ENCODE measurements around the gene ADARB2.

ADARB2 gene

GRCh38 chr10:1684991-1685390, 52.3 kb downstream of the ADARB2 start:
- no peak for DNase-seq

GRCh38 chr10:1683649-1684048, 53.7 kb downstream of the ADARB2 start:
- DNase-seq = no peak

DNA sequence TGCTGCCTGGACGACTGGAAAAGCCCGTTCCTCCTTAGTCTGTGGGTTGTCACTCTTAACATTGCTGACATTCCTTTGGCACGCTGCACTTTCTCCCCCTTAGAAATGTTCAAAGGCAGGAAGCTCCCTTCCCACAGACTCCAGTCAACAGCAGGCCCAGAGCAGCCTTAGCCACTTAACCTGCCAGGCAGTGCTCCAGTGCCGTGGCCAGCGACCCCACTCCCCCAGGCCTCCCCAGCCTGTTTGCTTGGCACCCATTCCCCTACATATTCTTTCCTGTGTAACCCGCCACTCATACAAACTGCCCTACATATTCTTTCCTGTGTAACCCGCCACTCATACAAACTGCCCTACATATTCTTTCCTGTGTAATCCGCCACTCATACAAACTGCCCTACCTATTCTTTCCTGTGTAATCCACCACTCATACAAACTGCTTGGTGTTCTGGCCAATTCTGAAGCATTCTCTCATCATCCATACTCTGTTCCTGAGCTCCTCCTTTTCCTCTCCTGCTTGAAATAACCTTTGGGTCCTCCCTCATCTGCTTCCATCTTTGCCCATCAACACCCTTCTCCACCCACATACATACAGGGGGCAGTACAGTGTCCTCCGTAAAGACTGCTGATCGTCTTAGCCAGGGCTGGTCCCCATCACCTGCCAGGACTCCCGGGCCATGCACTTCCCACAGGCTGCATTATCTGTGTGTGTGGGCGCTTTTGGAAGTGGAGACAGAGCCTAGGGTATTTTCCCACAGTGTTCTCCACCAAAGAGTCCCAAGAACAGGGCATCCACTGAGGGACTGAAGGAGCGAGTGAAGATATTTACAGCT, 57.3 kb downstream of the ADARB2 start:
- DNase-seq = no peak

GRCh38 chr10:1678084-1678483, 59.2 kb downstream of the ADARB2 start:
- DNase-seq = no peak

DNA sequence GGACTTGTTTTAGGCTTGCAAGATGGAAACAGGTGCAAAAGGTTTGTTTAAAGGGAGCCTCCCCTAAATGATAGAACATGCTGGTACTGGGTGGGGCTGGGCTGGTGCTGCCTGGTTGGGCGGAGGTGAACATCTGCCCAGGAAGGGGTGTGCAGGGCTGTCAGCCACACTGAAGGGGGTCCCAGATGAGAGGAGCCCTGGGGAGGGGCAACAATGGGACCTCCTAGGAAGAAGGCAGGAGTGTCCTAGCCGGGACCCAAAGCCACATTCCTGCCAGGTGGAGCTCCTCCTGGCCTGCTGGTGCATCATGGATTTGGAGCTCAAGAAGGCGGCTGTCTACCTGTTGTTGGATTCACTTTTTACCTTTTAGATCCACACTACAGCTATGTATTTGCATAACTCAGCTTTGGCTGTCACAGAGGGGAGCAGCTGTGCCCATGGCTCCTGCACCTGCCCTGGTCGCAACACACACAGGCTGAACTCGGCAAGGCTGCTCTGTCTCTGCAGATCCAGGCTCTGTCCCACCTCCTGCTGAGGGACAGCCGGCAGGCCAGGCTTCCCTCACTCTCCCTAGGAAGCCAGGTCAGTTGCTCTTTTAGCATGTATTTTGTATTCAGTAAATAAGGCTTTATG, 59.9 kb downstream of the ADARB2 start:
- DNase-seq = no peak

- no peak for DNase-seq
These were observed 62.8 kb downstream of the ADARB2 start for GRCh38 chr10:1674501-1674900.

- DNase-seq = no peak
These were observed 63.6 kb downstream of the ADARB2 start for GRCh38 chr10:1673568-1674345.

- DNase-seq = no peak
These were observed 65.1 kb downstream of the ADARB2 start for GRCh38 chr10:1672001-1672781.

DNA sequence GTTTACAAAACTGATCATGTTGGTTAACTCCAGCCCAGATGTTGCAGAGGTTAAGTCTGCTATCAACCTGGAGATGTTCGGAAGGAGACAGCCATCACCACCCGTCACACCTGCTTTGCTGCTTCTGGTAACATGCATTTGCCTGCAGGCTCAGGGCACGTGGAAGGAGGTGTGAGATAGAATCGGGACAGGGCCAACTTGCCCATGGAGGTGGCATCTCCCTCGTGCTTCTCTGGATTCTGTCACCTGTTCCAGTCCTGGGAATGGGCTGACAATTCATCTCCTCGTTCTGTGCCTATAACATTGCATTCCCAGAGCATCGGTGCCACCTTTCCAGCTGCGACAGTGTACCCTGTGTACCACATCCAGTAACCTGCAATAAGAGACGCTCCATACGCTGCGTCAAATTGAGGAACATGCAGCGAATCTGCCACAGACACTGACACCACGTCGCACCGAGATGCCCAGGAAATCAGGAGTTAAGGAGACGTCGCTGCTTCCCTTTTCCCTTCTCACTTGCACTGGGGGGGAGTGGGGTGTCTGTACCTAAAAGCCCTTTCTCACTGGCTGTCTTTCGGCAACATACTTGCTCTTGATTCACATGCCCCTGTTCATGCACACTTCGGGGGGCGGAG, 65.8 kb downstream of the ADARB2 start:
- no peak for DNase-seq

DNA sequence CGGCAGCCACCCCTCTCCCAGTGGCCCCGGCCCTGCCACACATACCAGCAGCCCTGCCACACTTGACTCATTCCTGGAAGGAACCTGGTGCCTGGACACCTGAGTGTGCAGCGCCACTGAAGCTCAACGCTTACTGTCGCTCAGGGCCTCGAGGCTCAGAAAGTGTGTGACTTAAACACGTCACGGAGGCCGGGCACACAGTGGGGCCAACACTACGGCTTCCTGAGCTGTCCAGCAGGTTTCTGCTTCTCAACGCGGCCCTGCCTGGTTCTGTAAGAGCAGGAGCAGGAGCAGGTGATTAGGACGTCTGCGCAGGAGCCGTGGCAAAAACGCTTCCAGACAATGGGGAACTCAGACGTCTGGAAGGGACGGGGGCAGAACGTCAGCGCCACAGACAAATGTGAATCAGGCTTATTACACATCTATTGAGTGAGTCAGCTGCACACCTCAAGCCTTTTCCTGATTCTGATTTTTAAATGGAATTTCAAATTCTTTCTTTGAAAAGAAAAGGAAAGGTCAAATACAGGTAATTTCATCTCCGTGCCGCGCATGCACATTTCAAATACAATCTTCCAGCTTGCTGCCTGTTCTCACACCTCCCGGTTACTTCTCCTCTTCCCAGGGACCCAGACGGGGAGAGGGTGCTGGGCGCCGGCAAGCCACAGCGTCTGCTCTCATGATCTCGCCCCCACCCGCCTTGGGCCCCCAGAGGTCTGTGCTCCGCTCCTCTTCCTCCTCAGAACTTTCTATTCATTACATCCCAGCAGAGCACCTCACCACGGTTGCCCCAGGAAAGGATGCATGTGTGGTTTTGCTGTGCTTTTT, 66.6 kb downstream of the ADARB2 start:
- DNase-seq = no peak

- no peak for DNase-seq
These were observed 67.9 kb downstream of the ADARB2 start for GRCh38 chr10:1669433-1669832.

- DNase-seq = no peak
These were observed 68.9 kb downstream of the ADARB2 start for GRCh38 chr10:1668399-1668798.

GRCh38 chr10:1667392-1667791, 69.9 kb downstream of the ADARB2 start:
- DNase-seq = no peak

DNA sequence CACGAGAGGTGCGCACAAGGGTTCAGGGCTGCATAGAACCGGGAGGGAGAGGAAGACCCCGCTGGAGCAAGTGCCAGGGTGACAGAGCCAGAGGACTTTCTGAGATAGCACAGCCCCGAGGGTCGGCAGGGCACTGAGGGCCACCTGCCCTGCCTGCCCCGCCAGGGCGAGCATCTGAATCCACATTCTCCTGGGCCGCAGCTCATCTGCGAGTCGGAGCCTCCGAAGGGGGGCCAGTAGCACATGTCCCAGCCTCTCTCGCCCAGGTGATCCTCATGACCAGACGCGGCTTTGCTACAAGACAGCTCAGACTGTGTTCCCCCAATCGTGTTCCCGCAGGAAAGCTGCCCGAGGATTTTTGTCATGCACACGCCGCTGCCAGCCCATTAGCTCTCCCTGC, 71.2 kb downstream of the ADARB2 start:
- no peak for DNase-seq

DNA sequence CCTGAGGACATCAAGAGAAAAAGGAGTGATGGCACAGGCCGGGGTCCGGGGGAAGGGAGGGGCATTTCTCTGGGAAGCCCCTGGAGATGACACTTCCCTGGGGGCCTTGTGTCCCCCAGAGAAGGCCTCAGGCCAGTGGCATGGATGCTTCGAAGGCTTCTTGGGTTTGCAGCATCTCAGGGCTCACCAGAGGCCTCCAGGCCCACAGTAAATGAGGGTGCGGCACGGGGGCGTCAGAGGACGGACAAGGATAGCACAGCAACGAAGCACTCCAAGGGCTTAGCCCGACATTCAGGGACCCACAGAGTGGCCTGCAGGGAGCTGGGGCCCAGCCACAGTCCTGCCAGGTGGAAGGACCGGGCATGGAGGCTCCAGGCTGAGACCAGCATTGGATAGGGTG, 71.6 kb downstream of the ADARB2 start:
- DNase-seq = no peak

- no peak for DNase-seq
These were observed 72.2 kb downstream of the ADARB2 start for GRCh38 chr10:1665021-1665661.

GRCh38 chr10:1664333-1664964, 72.9 kb downstream of the ADARB2 start:
- DNase-seq = no peak

DNA sequence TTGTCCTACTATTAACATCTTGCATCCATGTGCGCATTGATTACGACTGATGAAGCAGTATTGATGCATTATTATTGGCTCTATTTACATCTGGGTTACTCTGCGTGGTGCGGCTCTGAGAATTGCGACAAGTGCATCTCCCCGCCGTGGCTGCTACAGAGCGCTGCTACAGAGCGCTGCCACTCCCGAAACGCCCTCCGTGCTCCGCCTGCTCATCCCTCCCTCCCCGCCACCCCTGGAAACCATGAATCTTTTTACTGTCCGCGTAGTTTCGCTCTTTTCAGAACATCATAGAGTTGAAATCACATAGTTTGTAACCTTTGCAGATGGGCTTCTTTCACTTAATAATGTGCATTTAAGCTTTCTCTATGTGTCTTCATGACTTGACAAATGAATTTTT, 74.1 kb downstream of the ADARB2 start:
- no peak for DNase-seq

DNA sequence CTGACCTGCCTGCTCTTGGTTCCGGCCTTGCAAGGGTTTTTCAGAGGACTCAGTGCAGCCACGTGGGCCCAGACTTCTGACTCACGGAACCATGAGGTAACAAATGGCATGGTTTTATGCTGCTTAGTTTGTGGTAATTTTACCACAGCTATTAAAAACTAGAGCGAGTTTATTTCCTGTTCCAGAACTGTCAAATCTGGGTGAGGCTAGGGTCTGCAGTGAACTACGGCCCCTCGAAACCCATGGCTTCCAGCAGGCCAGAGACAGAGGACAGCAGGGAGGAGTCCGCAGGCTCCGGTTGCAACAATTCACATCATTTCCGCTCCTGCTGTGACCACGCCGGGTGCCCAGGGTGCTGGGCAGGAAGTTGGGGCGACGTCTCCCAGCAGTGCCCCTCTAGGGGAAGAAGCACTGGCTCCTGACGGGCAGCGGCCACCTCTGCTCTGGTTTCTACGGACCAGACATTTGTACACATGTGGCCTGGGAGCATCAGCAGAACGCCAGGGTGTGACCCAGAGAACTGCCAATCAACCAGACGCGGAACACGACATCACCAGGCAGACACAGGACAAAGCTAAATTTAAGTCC, 74.8 kb downstream of the ADARB2 start:
- no peak for DNase-seq

GRCh38 chr10:1661859-1662437, 75.4 kb downstream of the ADARB2 start:
- no peak for DNase-seq
